Osteocyte (in vitro differentiated cells): ENCODE data around the gene COL23A1. TPM values are rescaled to one million over a fixed set of nuclear protein-coding genes. Genes with fewer than 3 reads are reported as not detected.

Source experiments
- DNase-seq: peaks from one replicate; pipeline ENCODE4 v3.0.0; 2021; ENCODE audit warnings: mixed read lengths; ENCODE audit not compliant: unreplicated experiment; ENCODE audit errors: extremely low spot score
- H3K27ac Mint-ChIP-seq: one replicate; pipeline ENCODE4 v1.8.0; 2021; ENCODE audit warnings: mild to moderate bottlenecking, mixed read lengths; ENCODE audit not compliant: unreplicated experiment
- H3K27me3 Mint-ChIP-seq: one replicate; pipeline ENCODE4 v1.8.0; 2021; ENCODE audit warnings: mixed read lengths; ENCODE audit not compliant: unreplicated experiment
- H3K36me3 Mint-ChIP-seq: one replicate; pipeline ENCODE4 v1.8.0; 2021; ENCODE audit warnings: mixed read lengths; ENCODE audit not compliant: unreplicated experiment
- H3K4me1 Mint-ChIP-seq: one replicate; pipeline ENCODE4 v1.8.0; 2021; ENCODE audit warnings: mixed read lengths; ENCODE audit not compliant: unreplicated experiment
- H3K4me3 Mint-ChIP-seq: one replicate; pipeline ENCODE4 v1.8.0; 2021; ENCODE audit warnings: mild to moderate bottlenecking, moderate library complexity, mixed read lengths; ENCODE audit not compliant: unreplicated experiment
- H3K9me3 Mint-ChIP-seq: one replicate; pipeline ENCODE4 v1.8.0; 2021; ENCODE audit warnings: mixed read lengths; ENCODE audit not compliant: unreplicated experiment
- total RNA-seq: library from RNA; stranded (reverse); gene quantifications from 2 replicates; pipeline ENCODE4 v1.2.1, GENCODE V29; 2021
- TF ChIP-seq, protein P1 (sequence below): fragments of 200-600 bp; sonication (generic); IDR thresholded peaks from 2 replicates; pipeline ENCODE4 v1.5.0; 2021; ENCODE audit warnings: antibody characterized with exemption, mild to moderate bottlenecking, moderate library complexity

The COL23A1 gene
- total RNA-seq, 1 donor from 2014 or later, result not detected

GRCh38 chr5:178435321-178436238 is 154.6 kb downstream of the COL23A1 start:
- Mint-ChIP-seq H3K9me3 (peaks cover 7% of the 10 kb centered on the region), H3K4me3 (no peak overlapping the region), H3K27ac (no peak overlapping the region), H3K4me1 (no peaks in the 10 kb centered on the region), H3K27me3 (no peaks in the 10 kb centered on the region), H3K36me3 (no peaks in the 10 kb centered on the region)
- TF ChIP-seq, protein P1, sequence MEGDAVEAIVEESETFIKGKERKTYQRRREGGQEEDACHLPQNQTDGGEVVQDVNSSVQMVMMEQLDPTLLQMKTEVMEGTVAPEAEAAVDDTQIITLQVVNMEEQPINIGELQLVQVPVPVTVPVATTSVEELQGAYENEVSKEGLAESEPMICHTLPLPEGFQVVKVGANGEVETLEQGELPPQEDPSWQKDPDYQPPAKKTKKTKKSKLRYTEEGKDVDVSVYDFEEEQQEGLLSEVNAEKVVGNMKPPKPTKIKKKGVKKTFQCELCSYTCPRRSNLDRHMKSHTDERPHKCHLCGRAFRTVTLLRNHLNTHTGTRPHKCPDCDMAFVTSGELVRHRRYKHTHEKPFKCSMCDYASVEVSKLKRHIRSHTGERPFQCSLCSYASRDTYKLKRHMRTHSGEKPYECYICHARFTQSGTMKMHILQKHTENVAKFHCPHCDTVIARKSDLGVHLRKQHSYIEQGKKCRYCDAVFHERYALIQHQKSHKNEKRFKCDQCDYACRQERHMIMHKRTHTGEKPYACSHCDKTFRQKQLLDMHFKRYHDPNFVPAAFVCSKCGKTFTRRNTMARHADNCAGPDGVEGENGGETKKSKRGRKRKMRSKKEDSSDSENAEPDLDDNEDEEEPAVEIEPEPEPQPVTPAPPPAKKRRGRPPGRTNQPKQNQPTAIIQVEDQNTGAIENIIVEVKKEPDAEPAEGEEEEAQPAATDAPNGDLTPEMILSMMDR, result no peak
- peak; percentile 73 for DNase-seq

DNA sequence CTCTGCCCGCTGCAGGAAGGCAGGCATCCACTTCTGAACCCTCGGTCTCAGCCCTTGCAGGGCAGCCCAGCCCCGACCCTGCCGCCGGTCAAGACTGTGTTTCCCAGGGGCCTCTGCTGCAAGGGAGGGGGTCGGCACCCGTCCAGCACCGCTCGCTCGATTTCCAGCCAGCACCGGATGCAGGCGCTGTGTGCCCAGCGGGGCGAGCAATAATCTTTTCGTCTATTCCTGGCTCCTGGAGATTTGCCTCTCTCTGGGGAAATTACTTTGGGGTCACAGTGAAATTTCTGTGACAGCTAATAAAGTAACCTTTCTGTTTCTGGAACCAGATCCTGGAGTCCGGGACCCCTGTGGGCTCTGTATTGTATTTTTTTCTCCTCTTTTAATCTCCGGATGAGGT is 155.3 kb downstream of the COL23A1 start:
- no peak for DNase-seq
- no peaks in the 10 kb centered on the region for H3K27me3 Mint-ChIP-seq
- TF ChIP-seq, protein P1, result no peak
- H3K27ac Mint-ChIP-seq, result no peak overlapping the region
- H3K9me3 Mint-ChIP-seq, result peaks cover 8% of the 10 kb centered on the region
- H3K4me1 Mint-ChIP-seq, result no peaks in the 10 kb centered on the region
- no peaks in the 10 kb centered on the region for H3K36me3 Mint-ChIP-seq
- H3K4me3 Mint-ChIP-seq, result no peak overlapping the region

DNA sequence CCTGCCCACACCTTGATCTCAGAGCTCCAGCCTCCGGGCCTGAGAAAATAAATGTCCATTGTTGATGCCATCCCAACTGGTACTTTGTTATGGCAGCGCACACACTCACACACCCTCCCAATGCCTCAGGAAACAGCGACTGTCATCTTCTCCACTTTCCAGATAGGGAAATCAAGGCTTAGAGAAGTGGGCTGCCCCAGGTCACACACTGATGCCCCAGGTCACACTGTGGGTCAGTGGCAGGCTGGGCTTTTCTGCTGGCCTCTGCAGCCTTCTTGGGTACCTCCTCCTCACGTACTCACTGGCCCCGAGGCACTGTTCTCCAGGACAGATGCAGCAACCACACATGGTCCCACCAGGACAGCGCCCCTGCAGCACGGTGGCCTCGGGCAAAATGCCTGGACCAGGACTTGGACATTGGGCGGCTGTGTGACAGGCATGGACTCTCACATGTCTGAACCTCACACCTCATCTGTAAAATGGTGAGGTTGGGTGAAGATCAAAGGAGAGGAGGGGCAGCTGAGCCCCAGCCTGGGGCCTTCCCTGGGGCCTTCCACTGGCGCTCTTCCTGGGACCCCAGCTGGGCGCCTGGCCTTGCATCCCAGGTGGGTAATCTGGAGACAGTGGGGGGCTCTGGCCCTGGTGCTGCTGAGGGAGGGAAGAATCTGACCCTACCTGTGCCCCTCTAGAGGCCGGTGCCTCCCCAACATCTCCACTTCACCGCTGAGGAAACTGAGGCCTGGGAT is 156.0 kb downstream of the COL23A1 start:
- Mint-ChIP-seq H3K27me3 (no peaks in the 10 kb centered on the region), H3K4me1 (no peaks in the 10 kb centered on the region), H3K27ac (no peak overlapping the region), H3K9me3 (peaks cover 8% of the 10 kb centered on the region), H3K4me3 (no peak overlapping the region), H3K36me3 (no peaks in the 10 kb centered on the region)
- peak; percentile 81 for DNase-seq
- TF ChIP-seq, protein P1, result no peak

GRCh38 chr5:178433273-178433775 is 156.9 kb downstream of the COL23A1 start:
- Mint-ChIP-seq H3K4me3 (no peak overlapping the region), H3K27ac (no peak overlapping the region), H3K36me3 (no peaks in the 10 kb centered on the region), H3K27me3 (no peaks in the 10 kb centered on the region), H3K4me1 (no peaks in the 10 kb centered on the region), H3K9me3 (peaks cover 8% of the 10 kb centered on the region)
- TF ChIP-seq, protein P1, result no peak
- peak; percentile 73 for DNase-seq
